Stimulated activated CD4-positive, alpha-beta T cell treated with anti-CD3 and anti-CD28 coated beads, Interleukin-12 subunit alpha, Interleukin-12 subunit beta, amount 100 ng/mL, for 24 hours (primary cell): ENCODE results near the gene PSMD8.
"Not testable (repeated sequence)": the region's sequence is repeated elsewhere in the genome, so short reads cannot be mapped to it uniquely, and the experiment has no call there.

ENCODE experiments used
- DNase-seq, 2 experiments: peaks; one replicate each; pipeline ENCODE4 v3.0.0-alpha.2; 2020; ENCODE audit warnings: low read depth in 2 of 2

The PSMD8 gene

DNA sequence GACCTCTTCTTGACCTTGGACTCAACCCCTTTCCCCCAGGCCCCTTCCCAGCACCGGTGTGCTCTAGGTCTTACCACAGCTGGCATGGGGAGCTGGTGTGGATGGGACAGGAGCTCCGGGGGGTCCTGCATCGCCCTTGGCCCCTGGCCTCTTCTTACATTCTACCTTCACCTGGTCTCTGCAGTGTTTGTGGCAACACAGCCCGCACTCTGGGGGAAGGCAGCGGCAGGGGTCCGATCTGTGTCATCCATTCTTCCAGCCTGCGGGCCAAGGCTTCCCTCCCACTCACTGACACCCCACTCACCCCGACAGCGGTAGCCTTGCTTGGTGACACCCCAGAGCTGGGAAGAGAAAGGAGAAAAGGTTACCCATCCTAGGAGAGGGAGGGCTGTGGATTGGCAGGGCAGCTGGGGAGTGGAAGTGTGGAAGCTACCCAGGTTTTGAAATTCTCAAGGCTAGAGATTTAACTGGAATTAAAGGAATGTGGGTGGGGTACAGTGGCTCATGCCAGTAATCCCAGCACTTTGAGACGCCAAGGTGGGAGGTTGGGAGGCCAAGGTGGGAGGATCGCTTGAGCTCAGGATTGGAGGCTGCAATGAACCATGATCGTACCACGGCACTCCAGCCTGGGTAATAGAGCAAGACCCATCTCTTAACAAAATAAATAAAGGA, 36.8 kb downstream of the PSMD8 start:
- no peak for DNase-seq

DNA sequence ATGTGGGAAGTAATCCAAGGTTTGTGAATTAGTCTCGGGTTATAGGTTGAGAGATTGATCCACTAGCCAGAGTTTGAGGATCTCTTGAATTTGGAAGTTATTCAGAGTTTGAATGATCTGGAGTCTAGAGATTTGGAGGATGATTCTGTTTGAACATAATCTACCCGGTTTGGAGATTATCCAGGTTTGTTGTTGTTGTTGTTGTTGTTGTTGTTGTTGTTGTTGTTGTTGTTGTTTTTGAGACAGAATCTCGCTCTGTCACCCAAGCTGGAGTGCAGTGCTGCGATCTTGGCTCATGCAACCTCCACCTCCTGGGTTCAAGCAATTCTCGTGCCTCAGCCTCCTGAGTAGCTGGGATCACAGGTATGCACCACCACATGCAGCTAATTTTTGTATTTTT, 37.5 kb downstream of the PSMD8 start:
- DNase-seq = not testable (repeated sequence)

DNA sequence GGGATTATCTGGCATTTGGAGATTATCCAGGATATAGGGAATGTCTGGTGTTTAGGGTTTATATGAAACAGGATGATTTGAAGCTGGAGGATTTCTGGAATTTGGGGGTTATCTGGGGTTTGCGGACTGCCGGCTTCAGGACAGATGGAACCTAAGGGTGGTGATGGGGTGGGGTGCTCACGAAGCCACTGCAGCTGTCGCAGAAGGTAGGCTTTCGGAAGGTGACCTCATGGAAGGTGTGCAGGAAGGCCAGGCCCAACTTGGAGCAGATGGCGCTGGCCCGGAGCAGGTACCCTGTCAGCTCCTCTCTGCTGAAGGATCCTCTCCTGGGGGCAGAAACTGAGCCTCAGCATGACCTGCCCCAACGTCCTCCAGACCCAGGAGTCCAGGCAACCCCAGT, 38.1 kb downstream of the PSMD8 start:
- no peak for DNase-seq

DNA sequence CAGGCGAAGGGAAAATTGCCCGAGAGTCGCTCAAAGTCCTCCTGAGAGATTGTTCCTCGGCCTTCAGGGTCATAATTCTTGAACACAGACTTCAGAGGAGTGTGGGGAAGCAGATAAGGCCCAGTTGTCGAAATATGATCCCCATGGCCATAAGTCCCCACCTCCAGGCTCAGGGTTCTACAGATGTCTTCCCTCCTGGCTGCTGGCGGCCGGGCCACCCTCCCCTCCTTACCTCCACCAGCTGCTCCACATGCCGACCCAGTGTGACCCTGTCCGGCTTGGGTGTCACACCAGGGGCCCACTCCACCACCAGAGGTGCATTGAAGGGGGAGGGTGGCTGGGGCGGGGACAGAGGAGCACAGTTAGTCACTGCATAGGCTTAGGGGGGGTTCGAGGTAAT, 38.6 kb downstream of the PSMD8 start:
- no peak for DNase-seq

DNA sequence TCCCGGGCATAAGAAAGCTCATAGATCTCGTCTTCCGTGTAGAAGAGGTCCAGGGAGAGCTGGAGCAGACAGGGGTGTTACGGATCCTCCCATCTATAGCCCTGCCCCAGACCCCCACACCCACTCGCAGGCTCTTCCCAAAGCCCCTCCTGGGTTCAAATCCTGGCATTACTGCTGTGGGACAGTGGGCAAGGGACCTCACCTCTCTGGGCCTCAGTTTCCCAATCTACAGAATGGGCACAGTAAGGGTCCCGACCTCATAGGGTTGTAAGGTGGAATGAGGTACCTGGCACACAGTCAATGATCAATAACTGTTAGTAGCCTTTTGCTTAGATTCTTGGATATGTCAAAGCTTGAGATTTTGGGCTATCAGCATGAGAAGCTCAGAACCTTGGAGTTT, 39.0 kb downstream of the PSMD8 start:
- no peak for DNase-seq

DNA sequence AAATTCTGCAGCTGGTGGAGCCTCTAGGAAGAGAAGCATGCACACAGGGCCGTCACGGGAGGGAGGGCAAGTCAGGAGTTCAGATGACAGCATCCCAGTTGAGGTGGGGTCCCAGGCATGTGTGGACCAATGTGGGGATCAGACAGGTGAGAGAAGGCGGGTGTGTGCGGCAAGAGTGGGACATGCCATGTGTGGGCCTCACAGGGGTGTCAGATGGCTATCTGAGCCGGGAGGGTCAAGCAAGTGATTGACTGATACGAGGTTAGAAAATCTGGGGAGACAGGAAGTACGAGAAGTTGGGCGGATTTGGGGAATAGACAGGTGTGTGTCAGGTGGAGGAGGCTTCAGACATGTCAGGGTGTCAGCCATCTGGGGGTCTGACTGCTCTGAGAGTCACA, 42.8 kb downstream of the PSMD8 start:
- DNase-seq = no peak

DNA sequence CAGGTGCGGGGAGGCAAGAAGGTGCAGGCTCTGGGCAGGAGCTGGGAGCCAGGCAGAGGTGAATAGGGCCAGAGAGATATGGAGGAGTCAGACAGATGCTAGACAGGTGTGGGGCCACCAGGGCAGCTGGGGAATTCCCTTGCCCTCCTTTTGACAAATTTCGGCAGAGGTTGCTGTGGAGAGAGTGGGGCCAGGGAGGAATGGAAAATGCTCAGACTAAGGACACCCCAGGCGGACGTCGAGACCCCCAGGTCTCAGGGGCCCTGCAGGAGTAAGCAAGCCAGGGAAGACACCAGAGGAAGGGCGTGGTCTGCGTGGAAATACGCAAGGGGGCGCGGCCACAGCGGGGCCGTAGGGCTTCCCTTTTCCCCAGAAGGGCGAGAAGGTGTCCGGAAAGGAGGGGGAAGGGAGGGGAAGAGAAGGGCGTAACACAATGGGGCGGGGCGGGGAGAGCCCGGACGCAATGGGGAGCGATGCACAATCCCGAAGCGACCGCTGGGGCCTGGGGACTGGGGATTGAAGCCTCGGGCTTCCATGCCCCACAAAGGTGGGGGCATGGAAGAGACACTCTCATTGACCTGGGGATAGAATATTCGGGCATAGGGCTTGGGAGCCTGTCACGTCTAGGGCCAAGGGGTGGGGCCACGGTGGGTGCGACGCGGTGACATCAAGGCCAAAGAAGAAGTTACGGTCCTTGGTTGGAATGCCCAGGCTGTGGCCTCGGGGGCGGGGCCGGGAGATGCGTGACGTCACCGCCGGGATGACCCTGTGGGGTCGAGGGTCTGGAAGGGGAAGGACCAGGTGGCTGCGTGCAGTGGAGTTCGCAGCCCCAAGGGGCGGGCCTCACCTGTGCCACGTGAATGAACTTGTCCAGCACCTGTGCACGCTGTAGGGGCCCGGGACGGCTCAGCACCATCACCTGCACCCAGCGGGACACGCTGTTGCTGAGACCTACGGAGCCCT, 43.5 kb downstream of the PSMD8 start:
- peak in 1 of 2 experiments; percentile 68 for DNase-seq

DNA sequence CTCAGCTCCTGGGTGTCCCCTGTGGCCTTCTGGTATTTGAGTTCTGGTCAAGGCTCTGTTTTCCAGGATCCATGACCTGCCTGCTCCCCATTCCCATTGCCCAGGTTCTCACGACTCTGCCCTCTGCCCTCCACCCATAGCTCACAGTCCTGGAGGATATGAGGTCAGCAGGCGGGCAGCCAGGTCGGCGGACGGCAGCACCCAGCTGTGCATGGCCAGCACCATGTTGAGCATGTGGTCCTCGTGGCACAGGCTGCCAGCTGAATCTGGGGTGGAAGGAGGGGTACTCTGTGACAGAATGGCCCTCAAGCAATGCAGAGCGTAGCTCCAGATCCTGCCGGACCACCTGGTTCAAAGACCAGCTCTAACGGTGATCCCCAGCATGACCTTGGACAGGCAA, 46.6 kb downstream of the PSMD8 start:
- no peak for DNase-seq

DNA sequence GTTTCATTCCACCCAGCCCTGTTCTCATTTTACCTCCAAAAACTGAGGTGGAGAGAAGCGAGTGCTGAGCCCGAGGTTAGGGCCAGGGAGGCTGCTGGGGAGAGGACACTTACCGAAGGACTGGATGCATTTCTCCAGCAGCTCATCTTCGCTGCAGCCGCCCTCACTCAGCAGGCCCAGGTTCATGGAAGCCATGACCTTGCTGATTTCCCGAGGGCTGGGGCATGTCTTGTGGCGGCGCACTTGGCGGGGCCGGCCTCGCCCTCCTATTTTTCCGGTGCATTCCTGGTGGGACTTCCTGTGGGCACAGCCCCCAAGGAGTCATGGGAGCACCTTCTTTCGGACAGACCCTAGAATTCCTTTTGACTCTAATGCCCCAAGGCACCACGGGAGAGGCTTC, 47.5 kb downstream of the PSMD8 start:
- no peak for DNase-seq

DNA sequence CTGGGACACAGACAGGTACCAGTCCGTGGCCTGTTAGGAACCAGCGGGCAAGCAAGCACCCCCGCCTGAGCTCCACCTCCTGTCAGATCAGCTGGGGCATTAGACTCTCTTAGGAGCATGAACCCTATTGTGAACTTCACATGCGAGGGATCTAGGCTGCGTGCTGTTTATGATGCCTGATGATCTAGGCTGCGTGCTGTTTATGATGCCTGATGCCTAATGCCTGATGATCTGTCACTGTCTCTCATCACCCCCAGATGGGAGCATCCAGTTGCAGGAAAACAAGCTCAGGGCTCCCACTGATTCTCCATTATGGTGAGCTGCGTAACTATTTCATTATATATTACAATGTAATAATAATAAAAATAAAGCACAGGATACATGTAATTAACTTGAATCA, 48.1 kb downstream of the PSMD8 start:
- DNase-seq = no peak

DNA sequence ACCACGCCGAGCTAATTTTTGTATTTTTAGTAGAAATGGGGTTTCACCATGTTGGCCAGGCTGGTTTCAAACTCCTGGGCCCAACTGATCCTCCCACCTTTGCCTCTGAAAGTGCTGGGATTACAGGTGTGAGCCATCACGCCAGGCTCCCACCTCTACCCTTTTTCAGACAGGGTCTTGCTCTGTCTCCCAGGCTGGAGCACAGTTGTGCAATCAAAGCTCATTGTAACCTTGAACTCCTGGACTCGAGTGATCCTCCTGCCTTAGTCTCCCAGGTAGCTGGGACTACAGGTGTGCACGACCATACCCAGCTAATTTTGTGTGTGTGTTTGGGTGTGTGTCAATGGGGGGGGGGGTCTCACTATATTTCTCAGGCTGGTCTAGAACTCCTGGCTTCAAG, 49.9 kb downstream of the PSMD8 start:
- DNase-seq = no peak

DNA sequence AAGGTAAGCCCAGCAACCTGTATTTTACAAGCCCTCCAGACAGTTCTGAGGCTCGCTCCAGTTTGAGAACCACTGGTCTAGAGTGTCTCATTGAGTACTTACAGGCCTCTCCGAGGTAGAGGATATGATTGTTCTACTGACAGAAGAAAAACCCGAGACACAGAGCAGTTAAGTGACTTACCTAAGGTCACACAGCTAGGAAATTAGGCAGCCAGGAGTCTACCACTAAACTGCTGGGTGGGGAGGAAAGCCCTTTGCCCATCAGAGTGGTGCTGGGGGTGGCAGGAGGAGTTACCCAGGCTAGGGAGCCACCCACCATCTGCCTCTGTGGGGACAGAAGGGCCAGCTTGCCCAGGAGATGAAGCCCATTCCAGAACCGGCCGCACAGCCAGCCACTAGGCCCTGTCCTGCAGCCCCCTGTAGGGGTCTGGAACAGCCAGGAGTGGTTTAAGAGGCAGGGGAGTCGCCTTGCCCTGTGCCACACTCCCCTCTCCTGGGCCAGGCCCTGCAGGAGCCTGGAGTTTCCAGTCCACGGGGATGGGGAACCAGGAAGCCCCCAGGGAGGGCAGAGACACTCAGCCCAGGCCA, 50.9 kb downstream of the PSMD8 start:
- no peak for DNase-seq

DNA sequence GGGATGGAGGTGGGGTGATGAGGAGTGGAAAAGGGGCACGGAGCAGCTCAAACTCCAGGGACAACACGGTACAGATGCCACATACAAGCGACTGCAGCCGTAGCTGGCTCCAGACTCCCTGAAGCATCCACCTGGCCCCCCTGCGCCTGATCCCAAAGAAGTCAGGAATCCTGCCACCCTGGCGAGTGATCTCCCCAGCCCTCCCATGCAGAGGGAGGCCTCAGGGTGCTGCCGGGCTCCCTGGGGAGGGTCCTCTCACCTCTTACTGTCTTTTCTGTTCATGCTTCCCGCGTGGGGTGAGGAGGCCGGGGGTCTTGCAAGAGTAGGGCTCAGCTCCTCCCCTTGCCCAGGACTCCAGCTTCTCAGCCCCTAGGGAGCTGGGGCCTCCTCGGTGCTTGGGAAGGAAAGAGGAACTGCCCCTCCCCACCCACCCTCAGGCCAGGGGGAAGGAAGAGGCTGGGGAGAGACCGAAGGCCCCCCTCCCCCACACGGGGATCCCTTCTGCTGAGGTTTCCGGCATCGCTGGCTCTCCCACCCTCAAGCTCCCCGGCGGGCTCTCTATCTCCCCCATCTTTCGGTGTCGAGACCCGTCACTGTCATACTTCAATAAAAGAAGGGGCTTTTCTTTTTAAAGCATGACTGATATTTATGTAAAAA, 51.6 kb downstream of the PSMD8 start, which contains the start of gene RASGRP4:
RASGRP4 (minus strand) TSS at position 410 of the 657 bp plus-strand sequence; CDS start at position 282, 128 bp downstream.
- DNase-seq = peak in 1 of 2 experiments; percentile 41

DNA sequence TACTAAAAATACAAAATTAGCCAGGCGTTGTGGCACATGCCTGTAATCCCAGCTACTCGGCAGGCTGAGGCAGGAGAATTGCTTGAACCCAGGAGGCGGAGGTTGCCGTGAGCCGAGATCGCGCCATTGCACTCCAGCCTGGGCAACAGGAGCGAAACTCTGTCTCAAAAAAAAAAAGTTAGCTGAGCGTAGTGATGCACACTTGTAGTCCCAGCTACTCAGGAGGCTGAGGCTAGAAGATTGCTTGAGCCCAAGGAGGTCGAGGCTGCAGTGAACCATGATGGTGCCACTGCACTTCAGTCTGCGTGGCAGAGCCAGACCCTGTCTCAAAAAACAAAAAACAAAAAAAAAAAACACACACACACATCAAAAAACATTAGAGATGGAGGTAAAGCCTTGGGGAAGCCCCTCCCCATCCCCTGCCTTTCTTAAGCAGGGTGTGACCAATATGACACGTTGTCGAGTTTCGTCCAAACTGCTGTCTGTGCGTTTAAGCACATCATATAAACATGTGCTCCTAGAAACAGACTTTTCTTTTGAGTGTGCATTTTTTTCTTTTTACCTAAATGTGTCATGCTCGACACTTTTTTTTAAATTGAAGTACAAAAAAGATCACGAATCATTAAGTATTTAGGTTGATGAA, 52.8 kb downstream of the PSMD8 start:
- peak in 1 of 2 experiments; percentile 60 for DNase-seq

DNA sequence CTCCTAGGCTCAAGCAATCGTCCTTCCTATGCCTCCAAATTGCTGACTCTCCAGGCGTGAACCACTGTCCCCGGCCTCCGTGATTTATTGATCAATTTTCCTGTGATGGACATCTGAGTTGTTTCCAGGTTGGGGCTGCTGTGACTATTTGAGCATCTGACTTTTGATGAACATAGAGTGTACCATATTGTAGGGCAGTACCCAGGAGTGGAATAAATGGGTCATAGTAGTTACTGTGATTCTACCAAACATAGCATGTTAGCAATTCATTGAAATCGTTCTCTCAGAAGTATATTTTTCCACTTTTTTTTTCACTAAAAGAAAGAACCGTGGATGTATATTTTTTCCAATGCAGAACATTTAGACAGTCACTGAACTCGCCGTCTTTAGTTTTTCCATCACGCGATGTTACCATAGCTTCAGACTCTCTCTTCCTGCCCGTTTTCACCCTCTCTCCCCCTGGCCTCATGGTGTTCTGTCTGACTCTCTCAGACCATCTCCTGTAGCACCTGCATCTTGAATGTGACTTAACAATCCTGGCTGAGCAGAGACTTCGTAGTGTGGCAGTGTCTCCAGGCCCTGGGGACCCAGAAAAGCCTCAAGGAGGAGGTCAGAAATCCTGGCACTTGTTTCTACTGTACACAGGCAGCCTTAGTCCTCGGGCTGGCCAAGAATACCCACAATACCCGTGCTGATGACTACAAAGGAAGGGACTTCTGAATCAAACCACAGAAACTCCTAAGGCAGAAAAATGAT, 54.9 kb downstream of the PSMD8 start:
- DNase-seq = peak in 1 of 2 experiments; percentile 40

DNA sequence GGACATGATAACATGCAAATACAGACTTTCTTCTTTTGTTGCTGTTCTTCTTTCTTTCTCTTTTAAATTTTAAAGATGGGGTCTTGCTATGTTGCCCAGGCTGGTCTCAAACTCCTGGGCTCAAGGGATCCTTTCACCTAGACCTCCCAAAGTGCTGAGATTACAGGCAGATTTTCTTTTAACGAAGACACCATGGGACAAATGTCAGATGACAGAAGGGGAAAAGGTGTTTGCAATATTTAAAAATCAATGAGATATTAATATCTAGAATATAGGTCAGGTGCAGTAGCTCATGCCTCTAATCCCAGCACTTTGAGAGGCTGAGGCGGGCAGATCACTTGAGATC, 55.4 kb downstream of the PSMD8 start:
- DNase-seq = no peak

DNA sequence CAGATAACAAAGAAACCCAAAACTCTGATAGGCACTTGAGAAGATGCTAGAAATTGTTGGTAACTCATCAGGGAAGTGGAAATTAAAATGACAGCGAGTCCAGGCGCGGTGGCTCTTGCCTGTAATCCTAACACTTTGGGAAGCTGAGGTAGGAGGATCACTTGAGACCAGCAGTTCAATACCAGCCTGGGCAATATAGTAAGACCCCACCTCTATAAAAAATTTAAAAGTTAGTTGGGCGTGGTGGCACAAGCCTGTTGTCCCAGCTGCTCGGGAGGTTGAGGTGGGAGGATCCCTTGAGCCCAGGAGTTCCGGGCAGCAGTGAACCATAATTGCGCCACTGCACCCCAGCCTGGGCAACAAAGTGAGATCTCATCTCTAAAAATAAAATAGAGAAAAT, 56.6 kb downstream of the PSMD8 start:
- no peak for DNase-seq

DNA sequence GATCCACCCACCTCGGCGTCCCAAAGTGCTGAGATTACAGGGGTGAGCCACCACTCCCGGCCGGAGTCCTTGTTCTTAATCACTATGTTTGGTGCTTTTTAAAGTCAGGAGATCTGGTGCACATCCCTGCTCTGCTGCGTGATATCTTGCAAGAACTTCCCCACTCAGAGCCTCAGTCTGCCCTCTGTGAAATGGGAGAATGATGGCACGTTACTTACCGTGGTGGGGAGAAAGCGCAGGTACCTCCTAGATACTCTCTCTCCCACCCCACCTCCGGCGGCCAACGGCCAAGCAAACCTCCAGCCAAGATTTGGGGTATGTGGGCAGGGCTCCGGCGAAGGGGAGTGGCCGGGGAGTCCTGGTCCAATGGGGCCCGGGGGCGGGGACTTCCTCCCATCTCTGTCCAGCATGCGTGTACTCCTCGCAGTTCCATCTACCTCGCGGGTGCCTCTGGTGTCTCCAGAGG, 58.9 kb downstream of the PSMD8 start, which contains the start of gene RYR1:
RYR1 (plus strand) TSS at position 424 of the 466 bp plus-strand sequence. CDS start 139 bp downstream, outside the sequence.
- peak in 1 of 2 experiments; percentile 63 for DNase-seq
